Calu3 (cell line): ENCODE data around the gene FOXD3. TPM values are rescaled to one million over a fixed set of nuclear protein-coding genes. Genes with fewer than 3 reads are reported as not detected.
"Not testable (repeated sequence)": the region's sequence is repeated elsewhere in the genome, so short reads cannot be mapped to it uniquely, and the experiment has no call there.

Experiments used
- BruUV-seq: library from RNA; stranded (reverse); fragments of 400-500 nt; replicated peaks from 2 replicates; lab custom pipeline; 2021; lab: Mats Ljungman, UMichigan
- CTCF ChIA-PET: fragments of 300-600 bp; sonication (Branson Sonifier 250); formaldehyde crosslinking; loops from one replicate; lab custom pipeline; 2022; ENCODE audit warnings: antibody characterized with exemption; lab: Charles Lee
- DNase-seq: peaks from one replicate; pipeline ENCODE4 v3.0.0; 2022
- H3K27ac Mint-ChIP-seq: one replicate; pipeline ENCODE4 v1.8.0; 2022; ENCODE audit warnings: mixed read lengths; ENCODE audit not compliant: unreplicated experiment
- H3K27me3 Mint-ChIP-seq: one replicate; pipeline ENCODE4 v1.8.0; 2022; ENCODE audit warnings: mixed read lengths; ENCODE audit not compliant: unreplicated experiment
- H3K36me3 Mint-ChIP-seq: one replicate; pipeline ENCODE4 v1.8.0; 2022; ENCODE audit warnings: mild to moderate bottlenecking, moderate library complexity, mixed read lengths; ENCODE audit not compliant: insufficient read depth, unreplicated experiment
- H3K4me1 Mint-ChIP-seq: one replicate; pipeline ENCODE4 v1.8.0; 2022; ENCODE audit warnings: mild to moderate bottlenecking, low read depth, mixed read lengths; ENCODE audit not compliant: unreplicated experiment
- H3K4me3 Mint-ChIP-seq: one replicate; pipeline ENCODE4 v1.8.0; 2022; ENCODE audit warnings: mild to moderate bottlenecking, low read depth, moderate library complexity, mixed read lengths; ENCODE audit not compliant: unreplicated experiment
- H3K9me3 Mint-ChIP-seq: one replicate; pipeline ENCODE4 v1.8.0; 2022; ENCODE audit warnings: low read depth, mixed read lengths; ENCODE audit not compliant: unreplicated experiment
- CTCF ChIP-seq: fragments of 200-600 bp; IDR thresholded peaks from one replicate; pipeline ENCODE4 v1.8.0; 2022; ENCODE audit warnings: antibody characterized with exemption; ENCODE audit not compliant: unreplicated experiment
- intact Hi-C: fragments of 100-400 bp; cut with micrococcal nuclease; formaldehyde crosslinking; loops from one replicate; pipeline ENCODE4 v1.10.0; 2022; ENCODE audit not compliant: unreplicated experiment
- total RNA-seq: library from RNA; stranded (reverse); gene quantifications from 2 replicates; pipeline ENCODE4 v1.2.3, GENCODE V29; 2022

The FOXD3 gene
- total RNA-seq, 1 experiment from 2014 or later: 0.28 TPM

DNA sequence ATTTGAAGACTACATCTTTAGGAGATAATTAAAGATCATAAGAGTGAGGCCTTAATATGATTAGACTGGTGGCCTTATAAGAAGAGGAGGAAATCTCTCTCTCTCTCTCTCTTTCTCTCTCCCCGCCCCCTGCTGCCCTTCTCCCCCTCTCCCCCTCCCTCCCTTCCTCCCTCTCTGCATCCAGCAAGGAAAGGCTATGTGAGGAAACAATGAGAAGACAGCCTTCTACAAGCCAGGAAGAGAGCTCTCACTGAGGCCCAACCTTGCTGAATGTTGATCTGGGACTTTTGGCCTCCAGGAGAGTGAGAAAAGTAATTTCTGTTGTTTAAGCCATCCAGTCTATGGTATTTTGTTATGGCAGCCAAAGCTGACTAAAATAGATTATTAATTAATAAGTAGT is 21.6 kb downstream of the FOXD3 start:
- Mint-ChIP-seq H3K4me3 (no peak overlapping the region), H3K27me3 (peaks cover 29% of the 10 kb centered on the region), H3K9me3 (no peaks in the 10 kb centered on the region), H3K4me1 (no peaks in the 10 kb centered on the region), H3K27ac (no peak overlapping the region), H3K36me3 (no peaks in the 10 kb centered on the region)
- no TSS peak for BruUV-seq
- intact Hi-C loops: no loop called here
- TF ChIP-seq CTCF: no peak
- DNase-seq: no peak
- CTCF ChIA-PET: interaction anchor here (0.6 kb wide), 1 partner anchor 257 kb away, joined by 4 read pairs; no protein-coding TSS in a partner anchor

- BruUV-seq: no TSS peak
- DNase-seq: no peak
- H3K27ac Mint-ChIP-seq: no peak overlapping the region
- H3K36me3 Mint-ChIP-seq: no peaks in the 10 kb centered on the region
- TF ChIP-seq CTCF: no peak
- CTCF ChIA-PET: no interaction called here
- peaks cover 44% of the 10 kb centered on the region for H3K27me3 Mint-ChIP-seq
- H3K4me3 Mint-ChIP-seq: no peak overlapping the region
- no peaks in the 10 kb centered on the region for H3K4me1 Mint-ChIP-seq
- intact Hi-C loops: no loop called here
- no peaks in the 10 kb centered on the region for H3K9me3 Mint-ChIP-seq
Measured at GRCh38 chr1:63350320-63350719, 28.0 kb downstream of the FOXD3 start.

DNA sequence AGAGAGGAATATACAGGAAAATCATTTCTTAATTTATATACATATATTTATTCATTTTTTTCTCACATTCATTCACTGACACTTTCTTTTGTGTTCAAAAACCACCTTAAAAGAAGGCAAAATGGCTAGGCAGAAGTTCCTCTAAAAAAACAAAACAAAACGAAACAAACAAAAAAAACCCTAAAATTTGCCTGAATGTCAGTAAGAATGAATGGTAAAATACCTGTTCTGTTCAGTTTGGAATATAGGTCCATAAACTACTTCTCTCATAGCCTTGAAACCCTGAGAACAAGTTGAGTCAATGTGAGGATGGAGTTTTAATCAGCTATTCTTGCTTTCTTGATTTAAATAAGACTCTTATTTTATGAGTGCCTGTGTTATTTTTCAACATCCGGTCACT is 30.4 kb downstream of the FOXD3 start:
- DNase-seq: no peak
- Mint-ChIP-seq H3K4me3 (no peak overlapping the region), H3K9me3 (no peaks in the 10 kb centered on the region), H3K4me1 (no peaks in the 10 kb centered on the region), H3K36me3 (no peaks in the 10 kb centered on the region), H3K27ac (no peak overlapping the region), H3K27me3 (peaks cover 52% of the 10 kb centered on the region)
- no peak for TF ChIP-seq CTCF
- BruUV-seq: no TSS peak
- CTCF ChIA-PET: no interaction called here
- intact Hi-C loops: no loop called here

DNA sequence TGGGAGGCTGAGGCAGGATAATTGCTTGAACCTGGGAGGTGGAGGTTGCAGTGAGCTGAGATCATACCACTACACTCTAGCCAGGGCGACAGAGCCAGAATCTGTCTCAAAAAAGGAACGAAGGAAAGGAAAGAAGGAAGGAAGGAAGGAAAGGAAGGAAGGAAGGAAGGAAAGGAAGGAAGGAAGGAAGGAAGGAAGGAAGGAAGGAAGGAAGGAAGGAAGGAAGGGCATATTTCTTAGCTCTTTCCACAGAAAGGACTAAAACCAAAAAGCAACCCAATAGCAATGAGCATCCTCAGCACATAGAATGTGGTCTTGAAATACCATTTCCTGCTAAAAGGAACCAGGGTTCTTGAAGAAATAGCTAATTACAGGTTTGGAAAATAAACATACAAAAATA is 33.9 kb downstream of the FOXD3 start:
- CTCF ChIA-PET: interaction anchor here (0.6 kb wide), 1 partner anchor 214 kb away, joined by 3 read pairs; no protein-coding TSS in a partner anchor
- peaks cover 39% of the 10 kb centered on the region for H3K27me3 Mint-ChIP-seq
- not testable (repeated sequence) for BruUV-seq

GRCh38 chr1:63359561-63359960 is 37.2 kb downstream of the FOXD3 start:
- no peaks in the 10 kb centered on the region for H3K9me3 Mint-ChIP-seq
- TF ChIP-seq CTCF: no peak
- H3K27ac Mint-ChIP-seq: no peak overlapping the region
- no peaks in the 10 kb centered on the region for H3K36me3 Mint-ChIP-seq
- no peaks in the 10 kb centered on the region for H3K4me1 Mint-ChIP-seq
- intact Hi-C loops: no loop called here
- peaks cover 22% of the 10 kb centered on the region for H3K27me3 Mint-ChIP-seq
- CTCF ChIA-PET: interaction anchor here (2.2 kb wide), 1 partner anchor 24 kb away, joined by 4 read pairs; no protein-coding TSS in a partner anchor
- no peak overlapping the region for H3K4me3 Mint-ChIP-seq
- no TSS peak for BruUV-seq
- DNase-seq: no peak

More for the DNA sequence above, 33.9 kb downstream of the FOXD3 start:
- H3K4me3 Mint-ChIP-seq, intact Hi-C loops, DNase-seq, H3K9me3 Mint-ChIP-seq, H3K4me1 Mint-ChIP-seq, H3K27ac Mint-ChIP-seq, H3K36me3 Mint-ChIP-seq: not testable (repeated sequence)
